Karpas-422 (cell line): ENCODE measurements around the gene NRDC. TPM values are rescaled to one million over a fixed set of nuclear protein-coding genes. Genes with fewer than 3 reads are reported as not detected.
"Not testable (repeated sequence)": the region's sequence is repeated elsewhere in the genome, so short reads cannot be mapped to it uniquely, and the experiment has no call there.

ENCODE experiments used
- DNase-seq: peaks from one replicate; pipeline ENCODE4 v3.0.0-alpha.2; 2015
- H2AFZ ChIP-seq: fragments of 200-600 bp; sonication (generic); 2 replicates; pipeline ENCODE4 v1.6.1; 2014; ENCODE audit warnings: antibody characterized with exemption, low read length, mixed read lengths
- H3K27ac ChIP-seq: fragments of 200-600 bp; sonication (generic); 2 replicates; pipeline ENCODE4 v1.5.1; 2014; ENCODE audit warnings: mild to moderate bottlenecking, low read length, moderate library complexity
- H3K27me3 ChIP-seq: fragments of 200-600 bp; sonication (generic); 2 replicates; pipeline ENCODE4 v1.6.1; 2014; ENCODE audit warnings: low read length, mixed read lengths
- H3K36me3 ChIP-seq: fragments of 200-600 bp; sonication (generic); 2 replicates; pipeline ENCODE4 v1.6.1; 2014; ENCODE audit warnings: low read length, mixed read lengths; ENCODE audit not compliant: insufficient read depth
- H3K4me1 ChIP-seq: fragments of 200-600 bp; sonication (generic); 2 replicates; pipeline ENCODE4 v1.6.1; 2014; ENCODE audit warnings: mild to moderate bottlenecking, low read length, mixed read lengths
- H3K4me2 ChIP-seq: fragments of 200-600 bp; sonication (generic); 2 replicates; pipeline ENCODE4 v1.6.1; 2014; ENCODE audit warnings: low read length, low read depth, mild to moderate bottlenecking; ENCODE audit not compliant: poor library complexity, severe bottlenecking
- H3K4me3 ChIP-seq: fragments of 200-600 bp; sonication (generic); 2 replicates; pipeline ENCODE4 v1.5.1; 2014; ENCODE audit warnings: mild to moderate bottlenecking, antibody characterized with exemption, low read length, mixed read lengths
- H3K79me2 ChIP-seq: fragments of 200-600 bp; sonication (generic); 2 replicates; pipeline ENCODE4 v1.6.1; 2014; ENCODE audit warnings: mild to moderate bottlenecking, low read length, mixed read lengths
- H3K9ac ChIP-seq: fragments of 200-600 bp; sonication (generic); 2 replicates; pipeline ENCODE4 v1.6.0; 2014; ENCODE audit warnings: low read length
- H3K9me2 ChIP-seq: fragments of 200-600 bp; sonication (generic), shearing (Covaris generic); replicated peaks from 2 replicates; pipeline ENCODE4 v1.6.0; 2014; ENCODE audit warnings: mild to moderate bottlenecking, low read length, moderate library complexity; ENCODE audit not compliant: insufficient read depth
- H3K9me3 ChIP-seq: fragments of 300-700, 200-600 bp; sonication (generic); 2 replicates; pipeline ENCODE4 v1.6.1; 2014; ENCODE audit warnings: low read length, mixed read lengths
- H4K20me1 ChIP-seq: fragments of 200-600 bp; sonication (generic); 2 replicates; pipeline ENCODE4 v1.6.1; 2014; ENCODE audit warnings: mild to moderate bottlenecking, antibody characterized with exemption, low read length, low read depth; ENCODE audit not compliant: insufficient read depth
- total RNA-seq: library from RNA; depleted of rRNA; stranded (reverse); fragments of >200 nt; shearing (Covaris generic); gene quantifications from 2 replicates; pipeline ENCODE4 v1.2.3, GENCODE V29; 2014; ENCODE audit warnings: low replicate concordance

The NRDC gene
- total RNA-seq, 1 experiment from 2014 or later: 140 TPM

GRCh38 chr1:51829058-51829457 lies 49.5 kb downstream of the NRDC start:
- Histone ChIP-seq H3K27me3 (no peaks in the 10 kb centered on the region), H3K27ac (no peak overlapping the region), H3K4me2 (no peak overlapping the region), H3K36me3 (peaks cover 70% of the 10 kb centered on the region), H2AFZ (no peak overlapping the region), H3K9ac (no peak overlapping the region), H3K9me3 (no peaks in the 10 kb centered on the region), H3K79me2 (peaks cover 27% of the 10 kb centered on the region), H3K9me2 (no peaks in the 10 kb centered on the region), H3K4me1 (no peaks in the 10 kb centered on the region), H4K20me1 (no peaks in the 10 kb centered on the region), H3K4me3 (no peak overlapping the region)
- no peak for DNase-seq

- Histone ChIP-seq H3K4me1 (no peaks in the 10 kb centered on the region), H3K9me3 (no peaks in the 10 kb centered on the region), H3K4me2 (no peak overlapping the region), H3K79me2 (peaks cover 18% of the 10 kb centered on the region), H4K20me1 (no peaks in the 10 kb centered on the region), H3K27me3 (no peaks in the 10 kb centered on the region), H3K4me3 (no peak overlapping the region), H2AFZ (no peak overlapping the region), H3K27ac (no peak overlapping the region), H3K9me2 (no peaks in the 10 kb centered on the region), H3K36me3 (peaks cover 63% of the 10 kb centered on the region), H3K9ac (no peak overlapping the region)
- DNase-seq: no peak
These were observed 58.7 kb downstream of the NRDC start for GRCh38 chr1:51819810-51820209.

- not testable (repeated sequence) for H3K4me3 ChIP-seq, DNase-seq, H3K9ac ChIP-seq, H3K4me1 ChIP-seq, H3K9me2 ChIP-seq, H3K9me3 ChIP-seq, H3K27ac ChIP-seq, H2AFZ ChIP-seq, H3K4me2 ChIP-seq, H4K20me1 ChIP-seq, H3K27me3 ChIP-seq
- Histone ChIP-seq H3K79me2 (peaks cover 13% of the 10 kb centered on the region), H3K36me3 (peaks cover 66% of the 10 kb centered on the region)
These were observed 59.5 kb downstream of the NRDC start for GRCh38 chr1:51819021-51819420.

- Histone ChIP-seq H4K20me1 (no peaks in the 10 kb centered on the region), H3K27me3 (no peaks in the 10 kb centered on the region), H3K4me3 (no peak overlapping the region), H3K36me3 (peaks cover 70% of the 10 kb centered on the region), H3K9ac (no peak overlapping the region), H3K79me2 (peaks cover 13% of the 10 kb centered on the region), H3K27ac (no peak overlapping the region), H3K9me3 (no peaks in the 10 kb centered on the region), H3K4me2 (no peak overlapping the region), H3K4me1 (peaks cover 7% of the 10 kb centered on the region; the same call in 1 of the 2 replicates), H2AFZ (no peak overlapping the region), H3K9me2 (no peaks in the 10 kb centered on the region)
- no peak for DNase-seq
These were observed 60.0 kb downstream of the NRDC start for GRCh38 chr1:51818487-51818886.

GRCh38 chr1:51814513-51814912 lies 64.0 kb downstream of the NRDC start:
- H2AFZ ChIP-seq: no peak overlapping the region
- no peak for DNase-seq
- no peak overlapping the region for H3K4me2 ChIP-seq
- H3K27me3 ChIP-seq: no peaks in the 10 kb centered on the region
- peaks cover 7% of the 10 kb centered on the region; the same call in 1 of the 2 replicates for H3K4me1 ChIP-seq
- no peak overlapping the region for H3K4me3 ChIP-seq
- peaks cover 2% of the 10 kb centered on the region; the same call in 1 of the 2 replicates for H3K79me2 ChIP-seq
- no peak overlapping the region for H3K9ac ChIP-seq
- H4K20me1 ChIP-seq: no peaks in the 10 kb centered on the region
- no peaks in the 10 kb centered on the region for H3K9me3 ChIP-seq
- H3K36me3 ChIP-seq: peaks cover 50% of the 10 kb centered on the region
- no peak overlapping the region for H3K27ac ChIP-seq
- H3K9me2 ChIP-seq: no peaks in the 10 kb centered on the region

- H3K9ac ChIP-seq: peak overlapping the region; percentile 42
- peak overlapping the region; percentile 88 for H3K27ac ChIP-seq
- peak; percentile 76 for DNase-seq
- no peaks in the 10 kb centered on the region for H3K9me3 ChIP-seq
- H3K36me3 ChIP-seq: peaks cover 40% of the 10 kb centered on the region; the same call in 1 of the 2 replicates
- no peaks in the 10 kb centered on the region for H3K79me2 ChIP-seq
- H4K20me1 ChIP-seq: no peaks in the 10 kb centered on the region
- no peaks in the 10 kb centered on the region for H3K9me2 ChIP-seq
- H3K4me3 ChIP-seq: peak overlapping the region; percentile 17; the same call in 1 of the 2 replicates
- peaks cover 30% of the 10 kb centered on the region for H3K4me1 ChIP-seq
- no peak overlapping the region for H2AFZ ChIP-seq
- H3K27me3 ChIP-seq: no peaks in the 10 kb centered on the region
- peak overlapping the region; percentile 53 for H3K4me2 ChIP-seq
These were observed 79.2 kb downstream of the NRDC start for GRCh38 chr1:51799372-51799771.

GRCh38 chr1:51794868-51795267 lies 83.7 kb downstream of the NRDC start:
- Histone ChIP-seq H3K36me3 (peaks cover 51% of the 10 kb centered on the region; the same call in 1 of the 2 replicates), H3K9me2 (no peaks in the 10 kb centered on the region), H3K27me3 (no peaks in the 10 kb centered on the region), H4K20me1 (no peaks in the 10 kb centered on the region), H3K9ac (no peak overlapping the region), H3K4me1 (peaks cover 13% of the 10 kb centered on the region), H2AFZ (no peak overlapping the region), H3K4me2 (no peak overlapping the region), H3K79me2 (no peaks in the 10 kb centered on the region), H3K4me3 (no peak overlapping the region), H3K9me3 (no peaks in the 10 kb centered on the region), H3K27ac (no peak overlapping the region)
- no peak for DNase-seq

- no peaks in the 10 kb centered on the region for H3K27me3 ChIP-seq
- no peaks in the 10 kb centered on the region for H3K79me2 ChIP-seq
- H3K4me2 ChIP-seq: no peak overlapping the region
- H2AFZ ChIP-seq: no peak overlapping the region
- H3K9me3 ChIP-seq: no peaks in the 10 kb centered on the region
- H3K4me3 ChIP-seq: no peak overlapping the region
- H3K27ac ChIP-seq: no peak overlapping the region
- H3K36me3 ChIP-seq: peaks cover 57% of the 10 kb centered on the region; the same call in 1 of the 2 replicates
- no peak for DNase-seq
- H3K9ac ChIP-seq: no peak overlapping the region
- peaks cover 7% of the 10 kb centered on the region for H3K4me1 ChIP-seq
- H4K20me1 ChIP-seq: no peaks in the 10 kb centered on the region
- no peaks in the 10 kb centered on the region for H3K9me2 ChIP-seq
These were observed 84.3 kb downstream of the NRDC start for GRCh38 chr1:51794260-51794659.

GRCh38 chr1:51792864-51793263 lies 85.7 kb downstream of the NRDC start:
- H3K9me3 ChIP-seq: no peaks in the 10 kb centered on the region
- H3K4me2 ChIP-seq: no peak overlapping the region
- H4K20me1 ChIP-seq: no peaks in the 10 kb centered on the region
- no peak overlapping the region for H3K4me3 ChIP-seq
- H2AFZ ChIP-seq: no peak overlapping the region
- H3K4me1 ChIP-seq: no peaks in the 10 kb centered on the region
- H3K36me3 ChIP-seq: peaks cover 61% of the 10 kb centered on the region; the same call in 1 of the 2 replicates
- no peaks in the 10 kb centered on the region for H3K27me3 ChIP-seq
- no peak overlapping the region for H3K27ac ChIP-seq
- no peaks in the 10 kb centered on the region for H3K9me2 ChIP-seq
- H3K9ac ChIP-seq: no peak overlapping the region
- no peaks in the 10 kb centered on the region for H3K79me2 ChIP-seq
- no peak for DNase-seq
